DMS 273 (cell line): ENCODE results near the gene FNDC3B.
"Not testable (repeated sequence)": the region's sequence is repeated elsewhere in the genome, so short reads cannot be mapped to it uniquely, and the experiment has no call there.

ENCODE experiments used
- DNase-seq: peaks from one replicate; lab custom pipeline; 2025; ENCODE audit not compliant: unreplicated experiment; lab: John Stamatoyannopoulos, UW

The FNDC3B gene

GRCh38 chr3:172092658-172093057 is 53.3 kb downstream of the FNDC3B start:
- DNase-seq = no peak

GRCh38 chr3:172093581-172094443 is 54.4 kb downstream of the FNDC3B start:
- DNase-seq = not testable (repeated sequence)

- no peak for DNase-seq
Measured at GRCh38 chr3:172094621-172095557, 55.5 kb downstream of the FNDC3B start.

DNA sequence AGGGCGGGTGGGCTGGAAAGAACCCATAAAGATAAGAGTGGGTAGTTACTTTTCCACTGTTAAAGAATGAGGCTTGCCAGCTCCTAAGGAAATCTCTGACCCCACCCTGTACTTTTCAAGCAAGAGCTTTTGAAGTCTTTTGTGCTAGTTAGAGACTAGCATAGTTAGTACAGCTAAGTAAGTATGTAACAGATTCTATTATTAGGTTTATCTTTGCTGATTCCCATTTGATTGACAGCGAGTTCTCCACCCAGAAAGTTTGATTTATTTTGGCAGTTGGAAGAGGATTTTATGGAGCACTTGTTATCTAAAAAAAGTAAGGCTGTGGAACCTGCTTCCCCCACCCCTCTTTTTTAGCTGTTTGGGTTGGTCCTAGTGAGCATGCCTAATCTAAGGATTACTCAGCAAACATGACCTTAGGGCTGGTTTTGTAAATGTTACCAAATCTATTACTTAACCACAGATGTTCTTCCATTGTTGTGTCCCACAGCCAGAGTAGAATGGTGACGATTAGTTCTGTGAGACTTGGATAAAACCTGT is 57.6 kb downstream of the FNDC3B start:
- no peak for DNase-seq

DNA sequence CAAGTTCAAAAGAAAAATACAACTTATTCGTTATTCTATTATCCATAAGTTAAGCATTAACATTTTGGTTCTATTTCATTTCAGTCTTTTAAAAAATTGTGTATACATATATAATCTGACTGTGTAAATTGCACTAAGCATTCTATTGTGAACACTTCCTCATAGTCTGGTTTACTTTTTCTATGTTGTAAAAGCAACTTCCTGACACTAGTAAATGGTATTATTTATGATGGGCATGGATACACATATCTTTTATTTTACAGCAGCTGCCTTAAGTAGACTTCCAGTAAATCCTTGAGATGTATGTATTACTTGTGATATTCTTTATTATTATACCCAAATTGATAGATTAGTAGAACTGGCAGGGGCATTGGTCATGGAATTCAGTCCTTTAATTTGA is 58.2 kb downstream of the FNDC3B start:
- DNase-seq = no peak

GRCh38 chr3:172098698-172099494 is 59.5 kb downstream of the FNDC3B start:
- DNase-seq = no peak

GRCh38 chr3:172099495-172099808 is 60.1 kb downstream of the FNDC3B start:
- no peak for DNase-seq

GRCh38 chr3:172100482-172100881 is 61.1 kb downstream of the FNDC3B start:
- DNase-seq = no peak

DNA sequence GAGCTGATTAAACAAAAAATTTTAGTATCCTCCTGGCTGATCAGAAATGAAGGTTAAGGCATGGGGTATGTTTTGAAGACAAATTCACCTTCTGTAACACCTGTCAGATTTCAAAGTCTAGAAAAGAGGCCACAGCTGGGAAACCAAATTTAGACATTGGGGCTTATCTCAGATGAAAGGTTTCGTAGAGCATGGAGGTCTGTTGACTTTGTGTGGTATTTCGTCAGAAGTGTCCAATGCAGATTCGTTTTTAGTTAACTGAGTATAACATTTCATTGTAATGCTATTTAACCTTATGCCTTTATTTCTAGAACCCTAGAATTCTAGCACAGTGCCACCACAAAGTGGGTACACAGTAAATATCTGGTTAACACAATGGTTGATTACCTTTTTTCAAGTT is 61.7 kb downstream of the FNDC3B start:
- DNase-seq = no peak

DNA sequence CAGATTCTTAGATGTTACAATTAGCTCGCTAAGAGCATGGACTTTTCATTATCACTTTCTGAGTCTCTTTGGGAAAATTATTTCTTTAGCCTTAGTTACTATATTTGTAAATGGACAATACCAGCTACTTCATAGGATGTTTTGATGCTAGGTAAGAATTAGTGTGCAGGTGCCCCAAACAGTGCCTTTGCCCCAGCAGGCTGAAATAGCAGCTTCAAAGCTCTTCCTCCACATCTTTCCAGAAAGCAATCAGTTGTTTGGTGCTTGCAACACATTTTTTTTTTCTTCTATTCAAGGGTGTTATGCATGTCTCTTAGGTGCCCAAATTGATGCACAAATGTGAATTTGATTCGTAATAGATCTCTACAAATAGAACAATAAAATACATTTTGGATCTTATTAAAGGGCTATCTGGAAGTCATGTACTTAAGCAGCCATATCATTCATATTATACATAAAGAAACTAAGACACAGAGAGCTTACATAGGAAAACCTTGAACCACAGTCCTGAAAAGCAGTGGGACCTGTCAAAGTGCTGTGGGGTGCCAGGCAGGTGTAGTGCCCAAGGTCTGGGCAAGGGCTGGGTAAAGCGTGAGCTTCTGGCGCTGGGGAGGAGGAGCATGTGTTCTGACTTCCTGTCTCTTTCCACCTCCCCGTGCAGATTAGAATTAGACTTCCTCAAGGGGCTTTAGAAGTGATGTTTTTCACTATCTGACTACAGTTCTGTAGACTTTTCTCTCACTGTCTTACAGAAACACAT is 62.9 kb downstream of the FNDC3B start:
- no peak for DNase-seq

DNA sequence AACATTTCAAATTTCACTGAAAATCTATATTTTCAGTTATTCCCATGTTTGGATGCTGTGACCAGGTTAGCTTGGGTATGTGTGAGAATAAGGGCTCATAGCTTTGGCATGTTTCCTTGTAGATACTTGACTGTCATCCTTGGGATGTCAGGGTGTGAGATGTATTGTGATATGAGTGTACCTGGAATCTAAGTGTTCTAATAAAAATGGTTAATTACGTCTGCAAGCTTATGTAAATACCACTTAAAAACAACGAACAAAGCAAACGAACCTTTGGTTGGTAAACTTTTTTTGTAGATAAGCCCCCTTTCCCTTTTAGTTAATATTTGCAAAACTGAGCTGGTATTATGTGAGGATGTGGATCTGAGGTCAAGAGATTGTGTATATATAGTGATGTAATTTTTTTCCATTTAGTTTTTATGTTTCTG is 63.5 kb downstream of the FNDC3B start:
- DNase-seq = no peak

- peak; percentile 32 for DNase-seq
Measured at GRCh38 chr3:172103724-172104123, 64.3 kb downstream of the FNDC3B start.

DNA sequence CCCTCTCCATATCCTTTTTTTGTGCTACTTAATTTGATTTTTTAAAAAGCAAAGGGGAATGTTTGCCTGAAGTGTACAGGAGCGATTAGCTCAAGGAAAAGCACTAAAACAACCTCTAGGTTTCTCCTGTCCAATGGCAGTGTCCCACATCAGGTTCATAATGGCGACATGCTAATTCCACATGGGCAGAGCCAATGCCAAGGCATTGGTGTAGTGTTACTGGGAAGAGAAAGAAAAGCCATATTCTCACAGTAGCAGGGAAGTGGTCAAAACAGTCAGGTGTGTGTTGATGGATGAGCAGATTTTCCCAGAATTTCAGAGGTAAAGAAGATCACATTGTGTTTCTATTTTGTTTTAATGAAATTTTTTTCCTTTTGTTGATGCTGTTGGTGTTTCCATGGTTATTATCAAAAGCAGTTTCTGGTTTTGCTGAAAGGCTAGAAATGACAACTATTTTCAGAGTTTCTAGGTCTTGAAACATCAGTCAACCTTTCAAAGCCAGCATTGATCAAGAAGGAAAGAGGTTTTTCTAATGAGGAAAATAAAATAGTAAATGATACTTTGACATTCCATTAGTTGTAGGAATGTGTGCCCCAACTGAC is 65.2 kb downstream of the FNDC3B start:
- peak; percentile 77 for DNase-seq

- no peak for DNase-seq
Measured at GRCh38 chr3:172106037-172106954, 66.9 kb downstream of the FNDC3B start.

- no peak for DNase-seq
Measured at GRCh38 chr3:172106989-172107388, 67.6 kb downstream of the FNDC3B start.

DNA sequence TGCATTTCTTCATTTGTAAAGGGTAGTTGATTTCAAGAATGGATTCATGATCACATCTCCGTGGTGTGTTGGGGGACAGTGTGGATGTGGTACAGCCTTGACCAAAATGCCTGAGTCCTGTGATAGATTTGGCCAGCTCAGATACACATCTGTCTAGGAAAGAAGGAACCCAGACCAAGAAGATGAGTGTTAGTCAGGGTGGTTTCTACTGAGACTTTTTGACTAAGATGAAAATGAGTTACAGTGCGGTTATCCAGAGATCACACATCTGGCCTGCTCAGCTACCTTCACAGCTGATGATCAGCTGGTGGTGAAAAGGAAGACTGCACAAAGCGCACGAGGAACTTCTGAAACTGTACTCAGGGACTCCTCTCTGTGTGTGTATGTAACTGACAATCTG is 68.0 kb downstream of the FNDC3B start:
- no peak for DNase-seq

DNA sequence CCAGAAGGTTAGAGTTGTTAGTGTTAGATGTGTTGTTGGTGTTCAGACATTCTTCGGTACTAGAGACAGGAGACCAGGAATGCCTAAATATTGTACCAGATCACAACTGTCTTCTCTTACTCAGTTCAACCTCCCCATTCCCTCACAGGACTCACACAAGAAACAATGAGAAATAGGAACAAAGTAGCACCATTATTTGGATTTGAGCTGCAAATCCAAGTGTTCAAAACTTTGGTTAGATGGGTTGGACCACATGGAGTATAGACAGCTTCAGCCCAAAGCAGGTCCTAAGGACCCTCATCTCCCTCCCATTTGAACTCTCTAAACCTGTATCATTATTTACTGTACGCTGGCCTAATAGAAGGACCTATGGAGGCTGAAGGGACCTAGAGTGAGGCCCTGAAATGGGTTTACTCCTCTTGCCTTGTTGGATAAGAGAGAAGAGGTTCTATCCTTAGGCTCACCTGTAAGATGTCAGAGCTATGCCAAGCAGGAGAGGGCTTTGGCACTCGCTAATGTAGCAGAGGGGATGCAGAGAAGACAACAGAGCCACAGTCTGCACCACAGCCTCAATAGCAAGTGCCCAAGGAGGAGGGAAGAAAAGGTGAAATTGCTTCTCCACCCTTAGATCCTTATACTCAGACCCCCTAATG is 70.9 kb downstream of the FNDC3B start:
- DNase-seq = no peak

- no peak for DNase-seq
Measured at GRCh38 chr3:172111163-172111562, 71.8 kb downstream of the FNDC3B start.
